Endothelial cell of umbilical vein (primary cell): Measurements from ENCODE around the gene KIRREL2.

Source experiments
- MAX ChIP-seq: IDR thresholded peaks from 2 replicates; pipeline ENCODE4 v1.6.1; 2011; ENCODE audit not compliant: insufficient read depth, insufficient read length
- POLR2A ChIP-seq: IDR thresholded peaks from 2 replicates; pipeline ENCODE4 v1.6.1; 2012; ENCODE audit warnings: low read depth, mild to moderate bottlenecking, control low read depth, low read length
- POLR2AphosphoS5 ChIP-seq: IDR thresholded peaks from 2 replicates; pipeline ENCODE4 v1.6.1; 2012; ENCODE audit warnings: low read depth, mild to moderate bottlenecking, control low read depth, low read length, moderate library complexity; ENCODE audit not compliant: insufficient read depth
- TF ChIP-seq, protein P1 (sequence below), 2 donors: IDR thresholded peaks; 1 replicate in 1 of 2; 2 replicates in 1 of 2; pipeline ENCODE4 v1.5.1; 2011; ENCODE audit warnings: low read length in 2 of 2, mild to moderate bottlenecking in 2 of 2, moderate library complexity in 2 of 2, control low read depth in 1 of 2, inconsistent platforms in 1 of 2, low read depth in 1 of 2; ENCODE audit not compliant: insufficient read depth in 1 of 2; ENCODE audit errors: extremely low read depth in 1 of 2

GRCh38 chr19:35851213-35852028, 5.3 kb upstream of the KIRREL2 start:
- TF ChIP-seq, protein P1, sequence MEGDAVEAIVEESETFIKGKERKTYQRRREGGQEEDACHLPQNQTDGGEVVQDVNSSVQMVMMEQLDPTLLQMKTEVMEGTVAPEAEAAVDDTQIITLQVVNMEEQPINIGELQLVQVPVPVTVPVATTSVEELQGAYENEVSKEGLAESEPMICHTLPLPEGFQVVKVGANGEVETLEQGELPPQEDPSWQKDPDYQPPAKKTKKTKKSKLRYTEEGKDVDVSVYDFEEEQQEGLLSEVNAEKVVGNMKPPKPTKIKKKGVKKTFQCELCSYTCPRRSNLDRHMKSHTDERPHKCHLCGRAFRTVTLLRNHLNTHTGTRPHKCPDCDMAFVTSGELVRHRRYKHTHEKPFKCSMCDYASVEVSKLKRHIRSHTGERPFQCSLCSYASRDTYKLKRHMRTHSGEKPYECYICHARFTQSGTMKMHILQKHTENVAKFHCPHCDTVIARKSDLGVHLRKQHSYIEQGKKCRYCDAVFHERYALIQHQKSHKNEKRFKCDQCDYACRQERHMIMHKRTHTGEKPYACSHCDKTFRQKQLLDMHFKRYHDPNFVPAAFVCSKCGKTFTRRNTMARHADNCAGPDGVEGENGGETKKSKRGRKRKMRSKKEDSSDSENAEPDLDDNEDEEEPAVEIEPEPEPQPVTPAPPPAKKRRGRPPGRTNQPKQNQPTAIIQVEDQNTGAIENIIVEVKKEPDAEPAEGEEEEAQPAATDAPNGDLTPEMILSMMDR (IDR thresholded peaks at IDR 0.05; ENCODE audit: extremely low read depth in 1 of 2, insufficient read depth in 1 of 2, low read depth in 1 of 2, low read length in 2 of 2) = no peak
- no peak for TF ChIP-seq MAX
- no peak for TF ChIP-seq POLR2A
- no peak for TF ChIP-seq POLR2AphosphoS5
